Fibroblast of pulmonary artery (primary cell): ENCODE data around the gene RBM38.

Experiments used
- DNase-seq: peaks from one replicate; pipeline ENCODE4 v3.0.0-alpha.2; 2010; ENCODE audit warnings: low read depth
- H3K4me3 ChIP-seq: replicated peaks from 2 replicates; pipeline ENCODE4 v1.5.1; 2011; ENCODE audit warnings: low read depth, mild to moderate bottlenecking, control low read depth, low read length, moderate library complexity
- TF ChIP-seq, protein P1 (sequence below): IDR thresholded peaks from 2 replicates; pipeline ENCODE4 v1.5.1; 2011; ENCODE audit warnings: mild to moderate bottlenecking, control low read depth, low read length, inconsistent platforms; ENCODE audit errors: missing control alignments

The RBM38 gene

GRCh38 chr20:57374931-57375651 is 16.1 kb upstream of the RBM38 start:
- no peak for DNase-seq

GRCh38 chr20:57375652-57376230 is 15.5 kb upstream of the RBM38 start:
- no peak for DNase-seq
- TF ChIP-seq, protein P1, sequence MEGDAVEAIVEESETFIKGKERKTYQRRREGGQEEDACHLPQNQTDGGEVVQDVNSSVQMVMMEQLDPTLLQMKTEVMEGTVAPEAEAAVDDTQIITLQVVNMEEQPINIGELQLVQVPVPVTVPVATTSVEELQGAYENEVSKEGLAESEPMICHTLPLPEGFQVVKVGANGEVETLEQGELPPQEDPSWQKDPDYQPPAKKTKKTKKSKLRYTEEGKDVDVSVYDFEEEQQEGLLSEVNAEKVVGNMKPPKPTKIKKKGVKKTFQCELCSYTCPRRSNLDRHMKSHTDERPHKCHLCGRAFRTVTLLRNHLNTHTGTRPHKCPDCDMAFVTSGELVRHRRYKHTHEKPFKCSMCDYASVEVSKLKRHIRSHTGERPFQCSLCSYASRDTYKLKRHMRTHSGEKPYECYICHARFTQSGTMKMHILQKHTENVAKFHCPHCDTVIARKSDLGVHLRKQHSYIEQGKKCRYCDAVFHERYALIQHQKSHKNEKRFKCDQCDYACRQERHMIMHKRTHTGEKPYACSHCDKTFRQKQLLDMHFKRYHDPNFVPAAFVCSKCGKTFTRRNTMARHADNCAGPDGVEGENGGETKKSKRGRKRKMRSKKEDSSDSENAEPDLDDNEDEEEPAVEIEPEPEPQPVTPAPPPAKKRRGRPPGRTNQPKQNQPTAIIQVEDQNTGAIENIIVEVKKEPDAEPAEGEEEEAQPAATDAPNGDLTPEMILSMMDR, result no peak
- H3K4me3 ChIP-seq, result no peak overlapping the region

More at GRCh38 chr20:57374931-57375651, 16.1 kb upstream of the RBM38 start:
- H3K4me3 ChIP-seq, result no peak overlapping the region
- TF ChIP-seq, protein P1, result no peak

- TF ChIP-seq, protein P1, result no peak
- no peak for DNase-seq
Measured at GRCh38 chr20:57377350-57377749, 13.8 kb upstream of the RBM38 start.

DNA sequence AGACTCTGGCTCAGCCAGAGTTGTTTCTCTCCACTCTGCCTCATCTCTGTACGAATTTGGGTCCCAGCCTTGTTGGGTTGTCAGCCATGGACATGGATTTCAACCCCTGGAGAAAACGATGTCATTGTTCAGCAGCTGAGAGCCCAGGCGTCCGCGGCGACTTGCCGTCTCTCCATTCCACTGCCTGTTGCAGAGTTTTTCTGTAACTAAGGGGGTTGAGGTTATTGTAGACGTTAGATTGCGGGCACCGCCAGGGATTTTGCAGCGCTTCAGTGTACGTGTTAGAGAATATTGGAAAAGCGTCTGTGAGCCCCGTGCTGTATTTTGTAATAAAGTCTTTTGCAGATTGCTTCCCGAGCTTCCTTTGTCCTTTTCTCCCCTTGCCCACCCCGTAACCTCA is 13.1 kb upstream of the RBM38 start:
- no peak overlapping the region for H3K4me3 ChIP-seq
- TF ChIP-seq, protein P1, result no peak
- DNase-seq, result no peak

More at GRCh38 chr20:57377350-57377749, 13.8 kb upstream of the RBM38 start:
- no peak overlapping the region for H3K4me3 ChIP-seq

DNA sequence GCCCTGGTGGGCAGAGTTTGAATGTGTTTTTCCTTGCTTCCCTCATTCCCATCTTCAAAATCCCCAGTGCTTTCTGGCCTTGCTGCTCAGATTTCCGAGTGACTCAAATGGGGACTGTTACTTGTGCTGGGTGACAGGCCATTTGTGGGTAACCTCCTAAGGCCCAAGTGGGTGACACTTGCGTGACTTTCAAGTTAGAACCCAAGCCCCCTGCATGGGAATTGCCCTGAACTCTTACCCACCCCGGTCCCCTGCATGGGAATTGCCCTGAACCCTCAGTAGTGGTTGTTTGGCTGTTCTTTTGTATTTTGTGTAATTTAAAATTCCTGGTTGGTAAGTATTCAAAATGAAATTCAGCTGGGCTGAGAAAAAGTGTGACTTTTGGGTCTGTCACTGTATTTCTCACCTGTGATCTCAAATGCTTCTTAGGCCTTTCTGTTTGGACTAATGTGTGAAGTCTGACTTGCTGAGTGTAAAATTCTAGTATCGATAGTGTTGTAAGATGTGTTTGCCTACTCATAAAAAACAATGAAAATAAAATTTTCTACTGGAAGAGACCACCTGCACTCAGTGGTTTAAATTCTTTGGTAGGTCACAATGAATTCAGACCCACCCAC is 12.4 kb upstream of the RBM38 start:
- TF ChIP-seq, protein P1, result no peak
- no peak for DNase-seq
- no peak overlapping the region for H3K4me3 ChIP-seq

DNA sequence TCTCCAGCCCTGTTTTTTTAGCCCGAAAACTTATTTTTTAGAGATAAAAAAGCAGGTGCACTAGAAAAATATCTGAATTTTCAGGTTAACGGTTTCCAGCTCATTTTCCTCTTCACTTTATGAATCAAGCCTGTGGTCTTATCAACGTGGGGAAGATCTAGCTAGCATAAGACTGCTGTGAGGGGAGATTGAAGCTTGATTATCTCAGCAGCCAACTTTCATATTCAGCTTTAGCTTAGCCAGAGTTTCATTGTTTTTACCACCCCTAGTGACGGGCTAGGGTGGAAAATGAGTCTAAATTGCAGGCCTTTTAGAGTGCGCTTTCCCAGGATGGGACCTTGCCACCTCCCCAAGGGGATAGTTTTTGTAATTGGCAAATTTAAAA is 11.9 kb upstream of the RBM38 start:
- H3K4me3 ChIP-seq, result no peak overlapping the region
- no peak for DNase-seq
- TF ChIP-seq, protein P1, result no peak
